Lower leg skin (tissue), 4 donors: ENCODE data around the gene XYLT1. TPM values are rescaled to one million over a fixed set of nuclear protein-coding genes. Genes with fewer than 3 reads are reported as not detected.

Experiments used
- DNase-seq, 2 donors: peaks; one replicate each; pipeline ENCODE4 v3.0.0-alpha.2; 2019; ENCODE audit warnings: low spot score in 2 of 2
- H3K4me3 ChIP-seq: fragments of 200-600 bp; sonication (generic); 2 replicates; pipeline ENCODE4 v1.5.1; 2017; ENCODE audit warnings: mild to moderate bottlenecking, low read depth; ENCODE audit not compliant: poor library complexity, severe bottlenecking
- CTCF ChIP-seq, 3 donors: fragments of 450-650 bp; IDR thresholded peaks; one replicate each; pipeline ENCODE4 v1.5.1; 2016; ENCODE audit warnings: antibody characterized with exemption in 3 of 3, mild to moderate bottlenecking in 3 of 3, moderate library complexity in 2 of 3
- POLR2A ChIP-seq, 2 donors: fragments of 450-650 bp; IDR thresholded peaks; one replicate each; pipeline ENCODE4 v1.6.1; 2016 to 2017; ENCODE audit warnings: antibody characterized with exemption in 2 of 2, mild to moderate bottlenecking in 1 of 2, moderate library complexity in 1 of 2
- WGBS, 2 donors: methylation state at CpG; one replicate each; pipeline ENCODE4 v1.1.5; 2018; 5-methylcytosine and 5-hydroxymethylcytosine counted together
- intact Hi-C: fragments of 100-400 bp; cut with DNase I; formaldehyde crosslinking; loops from one replicate; pipeline ENCODE4 v1.15.0; 2023; ENCODE audit warnings: low total_unique reads
- total RNA-seq, 4 donors: library from RNA; depleted of rRNA; stranded (reverse); fragments of >200 nt; gene quantifications; one replicate each; pipeline ENCODE4 v1.1.0, GENCODE V29; 2016

XYLT1 gene
- total RNA-seq, 4 donors from 2014 or later = 17.2 to 20.3 (median 19.7) TPM

DNA sequence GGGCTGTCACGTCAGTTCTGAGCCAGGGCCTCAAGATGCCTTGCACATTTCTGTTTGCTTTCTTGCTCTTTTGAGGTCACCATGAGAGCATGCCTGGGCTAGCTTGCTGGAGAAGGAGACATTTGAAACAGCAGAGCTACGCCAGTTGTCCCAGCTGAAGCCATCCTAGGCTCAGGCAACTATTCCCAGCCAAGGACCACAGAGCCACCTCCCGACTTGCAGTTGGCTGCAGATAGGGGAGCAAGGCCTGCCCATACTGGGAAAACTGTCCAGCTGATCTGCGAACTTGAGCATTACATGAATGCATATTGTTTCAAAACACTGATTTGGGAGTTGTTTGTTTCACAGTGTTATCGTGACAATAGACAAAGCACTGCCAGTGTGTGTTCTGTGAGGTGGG is 340.8 kb downstream of the XYLT1 start:
- H3K4me3 ChIP-seq = no peak overlapping the region
- TF ChIP-seq CTCF (IDR thresholded peaks at IDR 0.05) = no peak
- no peak for TF ChIP-seq POLR2A (IDR thresholded peaks at IDR 0.05)
- WGBS, 2 donors = 82% methylated on average over 5 of the region's 5 CpGs
- intact Hi-C loops = no loop called here
- no peak for DNase-seq

GRCh38 chr16:17128791-17129190 is 342.0 kb downstream of the XYLT1 start:
- H3K4me3 ChIP-seq = no peak overlapping the region
- 66 to 74% methylated on average over 6 of the region's 6 CpGs for WGBS, 2 donors
- DNase-seq = no peak
- intact Hi-C loops = no loop called here
- no peak for TF ChIP-seq POLR2A (IDR thresholded peaks at IDR 0.05)
- TF ChIP-seq CTCF (IDR thresholded peaks at IDR 0.05) = no peak

GRCh38 chr16:17126156-17126555 is 344.6 kb downstream of the XYLT1 start:
- TF ChIP-seq CTCF (IDR thresholded peaks at IDR 0.05) (no peak), POLR2A (IDR thresholded peaks at IDR 0.05) (no peak)
- 62 to 63% methylated on average over 3 of the region's 3 CpGs for WGBS, 2 donors
- no peak overlapping the region for H3K4me3 ChIP-seq
- intact Hi-C loops = no loop called here
- DNase-seq = no peak

DNA sequence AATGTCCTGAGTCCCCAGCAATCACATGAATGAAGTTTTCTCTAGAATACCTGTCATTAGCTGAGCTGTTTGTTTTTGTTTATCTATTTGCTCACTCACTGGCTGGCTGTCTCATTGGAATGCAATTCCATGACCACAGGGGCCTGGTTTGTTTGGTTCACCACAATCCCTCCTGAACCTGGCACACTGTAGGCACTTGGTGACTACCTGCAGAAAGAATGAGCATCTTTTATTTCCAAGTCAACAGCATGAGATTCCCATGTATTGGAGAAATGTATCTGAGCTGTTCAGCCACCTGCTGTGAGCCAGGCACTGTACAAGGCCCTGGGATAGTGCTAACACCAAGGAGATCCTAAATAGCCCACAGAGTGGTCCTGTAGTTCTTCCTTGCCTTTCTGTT is 345.1 kb downstream of the XYLT1 start:
- intact Hi-C loops = no loop called here
- TF ChIP-seq CTCF (IDR thresholded peaks at IDR 0.05) = no peak
- no peak for TF ChIP-seq POLR2A (IDR thresholded peaks at IDR 0.05)
- H3K4me3 ChIP-seq = no peak overlapping the region
- no peak for DNase-seq

DNA sequence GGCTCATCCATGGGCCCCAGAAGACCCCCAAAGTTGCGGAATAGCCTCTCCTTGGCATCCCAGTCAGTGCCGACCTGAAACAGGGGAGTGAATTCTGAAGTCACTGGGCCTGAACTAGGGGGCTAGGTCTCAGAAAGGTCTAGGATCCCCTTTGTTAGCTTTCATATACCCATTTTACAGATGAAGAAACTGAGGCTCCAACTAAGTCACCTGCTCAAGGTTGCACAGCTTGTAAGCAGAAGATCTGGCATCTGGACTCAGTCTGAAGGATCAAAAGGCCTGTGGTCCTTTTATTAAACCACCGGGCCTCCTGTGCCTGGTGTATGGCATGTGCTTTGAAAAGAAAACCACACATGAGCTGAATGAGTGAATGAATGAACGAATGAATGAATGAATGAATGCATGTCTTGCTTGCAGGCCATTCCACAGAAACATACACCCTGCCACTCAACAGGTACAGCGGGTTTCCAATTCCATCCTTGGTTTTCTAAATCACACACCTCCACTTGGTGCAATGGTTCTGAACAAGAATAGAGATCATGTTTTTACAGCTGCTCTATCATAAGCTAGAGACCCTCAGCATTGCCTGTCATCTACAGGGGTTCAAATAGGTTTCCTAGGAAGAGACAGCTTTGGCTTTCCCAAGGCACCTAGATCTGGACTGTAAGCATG is 352.7 kb downstream of the XYLT1 start:
- intact Hi-C loops = no loop called here
- no peak overlapping the region for H3K4me3 ChIP-seq
- TF ChIP-seq CTCF (IDR thresholded peaks at IDR 0.05) (no peak), POLR2A (IDR thresholded peaks at IDR 0.05) (no peak)
- peak in 1 of 2 donors; percentile 7 for DNase-seq
- 79 to 86% methylated on average over 5 of the region's 5 CpGs for WGBS, 2 donors
